CD4-positive, alpha-beta T cell treated with Interleukin-1 beta for 1 hour (primary cell): ENCODE results near the gene OSBPL9.
A peak's percentile ranks its signal among the peaks of the same experiment; 100 is the strongest.
"Not testable (repeated sequence)": the region's sequence is repeated elsewhere in the genome, so short reads cannot be mapped to it uniquely, and the experiment has no call there.

ENCODE experiments used
- DNase-seq, 2 donors: peaks; one replicate each; pipeline ENCODE4 v3.0.0-alpha.2; 2020 to 2022

OSBPL9 gene

DNA sequence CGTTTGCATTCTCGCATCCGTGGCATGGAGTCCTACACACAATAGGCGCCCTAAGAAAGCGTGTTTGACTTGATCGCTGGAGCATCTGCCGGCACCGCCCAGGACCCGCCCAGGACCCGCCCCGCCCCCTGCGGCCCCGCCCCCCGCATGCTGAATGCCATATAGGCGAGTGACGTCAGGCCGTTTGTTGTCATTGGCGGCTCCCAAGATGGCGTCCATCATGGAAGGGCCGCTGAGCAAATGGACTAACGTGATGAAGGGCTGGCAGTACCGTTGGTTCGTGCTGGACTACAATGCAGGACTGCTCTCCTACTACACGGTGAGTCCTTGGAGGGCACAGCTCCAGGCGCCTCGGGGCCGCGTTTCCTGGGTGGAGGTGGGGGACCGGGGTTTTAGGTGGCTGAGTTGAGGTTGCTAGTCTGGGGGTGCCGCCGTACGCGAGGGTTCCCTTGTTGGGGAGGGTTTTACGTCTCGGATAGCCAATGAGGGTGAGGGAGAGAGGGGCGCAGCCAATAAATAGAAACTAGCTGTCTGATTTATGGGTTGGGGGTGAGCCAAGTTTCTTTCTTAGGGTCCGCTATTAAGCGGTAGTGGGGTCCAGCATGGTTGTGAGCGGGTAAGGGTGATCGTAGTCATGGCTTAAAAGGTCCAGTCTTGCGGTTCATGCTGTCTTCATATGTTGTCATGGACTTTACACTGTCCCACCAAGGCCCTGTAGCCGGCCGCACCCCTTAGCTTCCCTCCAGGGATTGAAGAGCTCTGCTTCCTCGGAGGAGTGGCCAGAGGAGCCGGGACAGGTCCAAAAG, at the start of gene OSBPL9:
Gene OSBPL9 (plus strand): TSS at position 190 of the 806 bp plus-strand sequence. CDS start 19 bp downstream, at position 209.
- peak; percentile 90 for DNase-seq

GRCh38 chr1:51567653-51568052, 49.2 kb upstream of the OSBPL9 start:
- DNase-seq = no peak

- DNase-seq = no peak
Observed at GRCh38 chr1:51568231-51568935, 48.5 kb upstream of the OSBPL9 start.

GRCh38 chr1:51569284-51570062, 47.4 kb upstream of the OSBPL9 start:
- peak; percentile 9 to 41 for DNase-seq

DNA sequence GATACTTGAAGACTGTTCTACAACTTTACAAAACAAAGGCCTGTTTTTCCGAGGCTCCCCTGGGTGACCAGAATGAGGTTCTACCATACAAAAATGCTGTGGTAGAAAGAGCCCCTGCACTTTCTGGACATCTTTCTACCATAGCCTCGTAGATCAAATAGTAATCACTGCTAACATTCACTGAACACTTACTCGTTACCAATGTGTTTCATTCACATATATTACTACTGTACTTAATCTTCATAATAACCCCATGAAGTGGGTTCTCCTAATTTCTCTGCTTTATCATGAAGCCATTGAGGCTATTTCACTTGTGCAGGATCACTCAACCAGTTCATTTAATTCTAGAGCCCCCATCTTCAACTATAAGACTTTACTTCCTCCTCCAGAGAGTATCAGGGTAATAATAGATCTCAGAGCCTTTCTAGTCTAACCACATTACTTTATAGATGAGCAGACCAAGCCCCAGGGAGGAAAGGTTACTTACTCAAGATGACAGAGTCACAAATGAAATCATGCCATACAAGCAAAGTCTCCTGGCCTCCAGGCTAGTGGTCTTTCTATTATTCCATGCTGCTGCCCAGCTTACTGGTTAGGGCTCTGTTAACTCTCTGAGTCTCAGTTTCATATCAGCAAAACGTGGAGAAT, 46.7 kb upstream of the OSBPL9 start:
- no peak for DNase-seq

DNA sequence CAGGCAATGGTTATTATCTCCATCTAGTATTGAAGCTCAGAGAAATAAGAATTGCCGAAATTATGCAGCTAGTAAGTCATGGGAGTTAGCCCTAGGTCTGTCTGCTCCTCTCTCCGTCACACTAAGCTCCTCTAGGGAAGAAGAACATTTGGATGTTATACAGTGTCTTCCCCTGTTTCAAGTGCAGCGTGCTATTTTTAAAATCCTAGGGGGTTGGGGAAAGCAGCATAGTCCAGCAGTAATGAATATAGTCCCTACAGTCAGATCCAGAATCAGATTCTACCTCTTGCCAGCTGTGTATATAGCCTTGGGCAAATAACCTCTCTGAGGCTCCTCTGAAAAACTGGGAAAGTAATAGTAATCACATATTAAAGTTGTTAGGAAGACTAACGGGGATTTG, 44.5 kb upstream of the OSBPL9 start:
- no peak for DNase-seq

DNA sequence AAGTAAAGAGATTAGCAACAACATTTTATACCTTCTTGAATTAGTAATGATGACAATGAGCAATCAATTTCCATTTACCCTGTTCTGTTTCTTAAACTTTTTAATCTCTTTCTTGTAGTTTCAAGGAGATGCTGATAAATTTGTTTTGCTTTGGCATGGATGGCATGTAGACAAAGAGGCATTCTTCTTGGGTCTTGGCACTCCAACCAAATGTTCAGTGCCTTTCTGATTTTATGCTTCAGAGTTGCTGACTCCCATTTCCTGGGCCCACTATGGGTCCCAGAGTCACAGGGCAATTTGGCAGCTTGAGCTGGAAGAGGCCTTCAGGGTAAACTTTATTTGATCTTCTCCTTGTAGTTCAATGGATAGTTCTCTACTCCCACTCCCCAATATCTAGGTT, 42.1 kb upstream of the OSBPL9 start:
- DNase-seq = no peak

GRCh38 chr1:51575406-51576084, 41.3 kb upstream of the OSBPL9 start:
- DNase-seq = no peak

GRCh38 chr1:51576085-51576444, 40.8 kb upstream of the OSBPL9 start:
- no peak for DNase-seq

DNA sequence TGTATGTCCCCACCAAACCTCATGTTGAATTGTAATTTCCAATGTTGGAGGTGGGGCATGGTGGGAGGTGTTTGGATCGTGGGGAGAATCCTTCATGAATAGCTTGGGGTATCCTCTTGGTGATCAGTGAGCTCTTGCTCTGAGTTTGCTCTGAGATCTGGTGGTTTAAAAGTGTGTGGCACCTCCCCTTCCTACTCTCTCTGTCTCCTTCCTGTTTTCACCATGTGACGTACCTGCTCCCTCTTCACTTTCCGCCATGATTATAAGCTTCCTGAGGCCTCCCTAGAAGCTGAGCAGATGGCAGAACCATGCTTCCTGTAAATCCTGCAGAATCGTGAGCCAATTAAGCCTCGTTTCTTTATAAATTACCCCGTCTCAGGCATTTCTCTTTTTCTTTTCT, 40.0 kb upstream of the OSBPL9 start:
- no peak for DNase-seq

DNA sequence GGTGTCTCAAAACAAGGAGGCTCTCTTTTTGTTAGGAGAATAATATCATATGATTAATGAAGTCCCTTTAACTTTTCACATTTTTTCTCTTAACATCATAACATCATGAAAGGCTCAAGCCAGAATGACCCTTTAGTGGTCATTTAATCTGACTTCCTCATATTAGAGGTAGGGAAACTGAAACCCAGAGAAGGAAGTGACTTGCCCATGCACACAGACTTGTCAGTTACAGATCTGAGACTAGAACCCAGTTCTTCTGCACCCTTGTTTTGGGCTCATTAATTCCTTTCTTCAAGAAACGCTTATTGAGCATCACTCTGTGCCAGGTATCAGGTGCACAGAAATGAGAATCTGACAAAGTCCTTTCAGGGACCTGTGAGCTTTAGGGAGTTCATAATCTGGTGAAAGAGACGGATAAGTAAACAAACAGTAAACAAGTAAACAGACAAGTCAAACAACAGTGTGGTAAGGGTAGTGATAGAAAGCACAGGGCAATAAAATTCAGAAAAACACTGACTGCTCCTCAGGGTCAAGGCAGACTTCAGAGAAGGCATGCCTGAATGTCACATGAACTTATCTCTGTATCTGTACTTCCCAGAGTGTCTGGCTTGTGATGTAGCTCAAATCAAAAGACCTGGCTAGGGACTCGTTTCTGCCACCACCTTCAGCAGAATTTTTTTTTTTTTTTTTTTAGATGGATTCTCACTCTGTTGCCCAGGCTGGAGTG, 38.3 kb upstream of the OSBPL9 start:
- DNase-seq = peak in 1 of 2 donors; percentile 3

DNA sequence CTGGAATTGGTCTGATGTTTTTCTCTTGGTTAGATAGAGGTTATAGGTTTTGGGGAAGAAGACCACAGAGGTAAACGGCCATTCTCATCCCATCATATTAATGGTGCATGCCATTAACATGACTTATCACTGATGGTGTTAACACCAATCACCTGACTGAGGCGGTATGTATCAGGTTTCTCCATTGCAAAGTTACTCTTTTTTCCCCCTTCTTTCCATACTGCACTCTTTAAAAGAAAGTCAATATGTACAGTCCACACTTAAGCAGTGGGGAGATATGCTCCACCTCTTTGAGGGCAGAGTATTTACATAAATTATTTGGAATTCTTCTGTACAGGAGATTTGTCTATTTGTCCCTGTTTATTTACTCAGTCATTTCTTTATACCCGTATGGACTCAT, 35.7 kb upstream of the OSBPL9 start:
- DNase-seq = no peak

DNA sequence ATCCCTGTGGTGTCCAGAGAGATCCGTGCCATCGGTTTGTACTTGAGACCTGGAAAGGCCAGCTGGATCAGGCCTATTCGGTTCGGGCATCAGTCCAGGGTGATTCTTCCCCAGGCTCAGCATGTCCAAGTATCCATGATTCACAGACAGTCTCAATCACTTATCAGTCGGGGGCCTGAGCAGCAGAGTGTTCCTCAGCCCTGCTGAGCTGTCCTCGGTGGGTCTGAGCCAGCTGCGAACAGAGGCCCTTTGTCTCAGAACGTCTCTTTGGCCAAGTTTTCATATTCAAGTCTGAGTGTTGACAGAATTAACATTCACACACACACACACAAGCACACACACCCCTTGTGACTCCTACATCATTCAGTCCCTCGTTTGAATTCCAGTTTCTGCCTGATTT, 33.4 kb upstream of the OSBPL9 start:
- DNase-seq = no peak

DNA sequence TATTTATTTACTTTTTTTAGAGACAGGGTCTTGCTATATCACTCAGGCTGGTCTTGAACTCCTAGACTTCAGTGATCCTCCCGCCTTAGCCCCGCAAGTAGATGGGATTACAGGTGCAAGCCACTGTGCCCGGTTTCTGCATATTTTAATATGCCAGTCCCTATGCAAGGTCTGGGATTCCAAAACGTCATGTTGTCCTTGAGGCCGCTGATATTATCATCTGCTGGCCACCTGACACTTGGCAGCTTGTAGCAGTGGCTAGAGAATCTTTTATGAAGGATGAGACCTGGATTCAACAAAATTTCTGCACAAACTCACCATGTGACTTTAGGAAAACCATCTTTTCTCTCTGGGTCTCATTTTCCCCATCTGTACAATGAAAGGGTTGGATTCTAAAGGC, 32.9 kb upstream of the OSBPL9 start:
- no peak for DNase-seq

GRCh38 chr1:51592711-51593110, 24.2 kb upstream of the OSBPL9 start:
- DNase-seq = no peak

- DNase-seq = no peak
Observed at GRCh38 chr1:51594716-51595115, 22.2 kb upstream of the OSBPL9 start.

GRCh38 chr1:51600529-51600928, 16.4 kb upstream of the OSBPL9 start:
- no peak for DNase-seq

GRCh38 chr1:51600965-51601364, 15.9 kb upstream of the OSBPL9 start:
- no peak for DNase-seq

- peak in 1 of 2 donors; percentile 8 for DNase-seq
Observed at GRCh38 chr1:51605961-51606723, 10.8 kb upstream of the OSBPL9 start.

- DNase-seq = no peak
Observed at GRCh38 chr1:51607681-51608095, 9.2 kb upstream of the OSBPL9 start.

DNA sequence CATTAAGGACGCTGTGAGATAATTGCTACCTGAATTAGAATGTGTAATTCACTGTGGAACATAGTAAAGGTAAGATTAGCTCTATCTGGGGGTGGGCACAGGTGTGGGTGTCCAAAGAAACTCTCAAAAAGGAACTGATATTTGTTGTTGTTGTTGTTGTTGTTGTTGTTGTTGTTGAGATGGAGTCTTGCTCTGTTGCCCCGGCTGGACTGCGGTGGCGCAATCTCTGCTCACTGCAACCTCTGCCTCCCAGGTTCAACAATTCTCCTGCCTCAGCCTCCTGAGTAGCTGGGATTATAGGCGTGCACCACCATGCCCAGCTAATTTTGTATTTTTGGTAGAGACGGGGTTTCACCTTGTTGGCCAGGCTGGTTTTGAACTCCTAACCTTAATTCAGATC, 6.8 kb upstream of the OSBPL9 start:
- DNase-seq = not testable (repeated sequence)
